HCT116 (cell line): ENCODE data around the gene ITGA1. TPM values are rescaled to one million over a fixed set of nuclear protein-coding genes. Genes with fewer than 3 reads are reported as not detected.

Experiments
- ATAC-seq: fragments of 200-7000 bp; cut with Tn5 transposase; 2 replicates; pipeline ENCODE4 v1.9.1; 2020; ENCODE audit warnings: mild to moderate bottlenecking, moderate library complexity
- BruUV-seq: library from RNA; stranded (reverse); fragments of 400-500 nt; replicated peaks from 2 replicates; lab custom pipeline; 2021; lab: Mats Ljungman, UMichigan
- CTCF ChIA-PET: fragments of 300-600 bp; sonication (Branson Sonifier 250); formaldehyde crosslinking; loops from one replicate; lab custom pipeline; 2021; ENCODE audit warnings: antibody characterized with exemption; lab: Charles Lee
- POLR2A ChIA-PET: fragments of 300-600, 350-600 bp; sonication (Branson Sonifier 250); formaldehyde crosslinking; loops from one replicate; lab custom pipeline; 2021; ENCODE audit warnings: antibody characterized with exemption; lab: Charles Lee
- RAD21 ChIA-PET, 2 experiments: fragments of 300-600 bp; sonication (Branson Sonifier 250); formaldehyde crosslinking; loops; one replicate each; lab custom pipeline; 2023; ENCODE audit warnings: low total read pairs in 2 of 2; ENCODE audit not compliant: uncharacterized antibody in 2 of 2, unreplicated experiment in 2 of 2, low non-redundant PET in 1 of 2; lab: Charles Lee
- DNase-seq: peaks from one replicate; pipeline ENCODE4 v3.0.0-alpha.2; 2010; ENCODE audit warnings: low read depth, low spot score
- H2AFZ ChIP-seq: fragments of 200-600 bp; shearing (Covaris generic), sonication (generic); 2 replicates; pipeline ENCODE4 v1.6.1; 2017; ENCODE audit warnings: low read depth, mixed run types, mixed read lengths, antibody characterized with exemption, low read length; ENCODE audit not compliant: poor library complexity, severe bottlenecking
- H3K27ac ChIP-seq: 2 replicates; pipeline ENCODE4 v1.5.1; 2012; ENCODE audit warnings: low read depth, low read length
- H3K27me3 ChIP-seq: fragments of 200-600 bp; sonication (generic); 2 replicates; pipeline ENCODE4 v1.6.1; 2016; ENCODE audit warnings: mixed run types, low read length, mixed read lengths; ENCODE audit not compliant: insufficient read depth
- H3K36me3 ChIP-seq, 2 experiments: fragments of 200-500 bp in 1 of 2; fragments of 200-600 bp in 1 of 2; sonication (Bioruptor generic) in 1 of 2; sonication (generic) in 1 of 2; 2 replicates each; pipeline versions ENCODE4 v1.5.1 to v1.6.1; 2014 to 2016; ENCODE audit warnings: low read length in 2 of 2, inconsistent platforms in 1 of 2, mixed read lengths in 1 of 2, mixed run types in 1 of 2; ENCODE audit not compliant: insufficient read depth in 2 of 2, control insufficient read depth in 1 of 2
- H3K4me1 ChIP-seq, 2 experiments: fragments of 200-600 bp in 1 of 2; sonication (generic) in 1 of 2; 2 replicates each; pipeline versions ENCODE4 v1.5.1 to v1.6.1; 2012 to 2017; ENCODE audit warnings: low read length in 2 of 2, inconsistent platforms in 1 of 2, mild to moderate bottlenecking in 1 of 2, mixed read lengths in 1 of 2, mixed run types in 1 of 2, moderate library complexity in 1 of 2; ENCODE audit not compliant: insufficient read depth in 2 of 2, control insufficient read depth in 1 of 2
- H3K4me2 ChIP-seq: fragments of 200-600 bp; sonication (generic); 2 replicates; pipeline ENCODE4 v1.6.1; 2017; ENCODE audit warnings: mixed run types, low read length, mixed read lengths
- H3K4me3 ChIP-seq, 2 experiments: fragments of 200-600 bp in 1 of 2; sonication (generic) in 1 of 2; replicated peaks in 1 of 2; 2 replicates each; pipeline ENCODE4 v1.5.1; 2011 to 2016; ENCODE audit warnings: low read length in 2 of 2, control low read depth in 1 of 2, low read depth in 1 of 2, mild to moderate bottlenecking in 1 of 2, mixed read lengths in 1 of 2, mixed run types in 1 of 2
- H3K79me2 ChIP-seq: fragments of 200-600 bp; sonication (generic); 2 replicates; pipeline ENCODE4 v1.6.1; 2017; ENCODE audit warnings: mild to moderate bottlenecking, mixed run types, low read length, moderate library complexity, mixed read lengths; ENCODE audit not compliant: insufficient read depth
- H3K9ac ChIP-seq: fragments of 200-600 bp; sonication (generic); 2 replicates; pipeline ENCODE4 v1.6.1; 2016; ENCODE audit warnings: low read length, mixed read lengths
- H3K9me2 ChIP-seq: fragments of 200-600 bp; sonication (generic), shearing (Covaris generic); 2 replicates; pipeline ENCODE4 v1.6.1; 2017; ENCODE audit warnings: mixed run types, mild to moderate bottlenecking, moderate library complexity; ENCODE audit not compliant: insufficient read depth
- H3K9me3 ChIP-seq, 2 experiments: fragments of 200-500 bp in 1 of 2; fragments of 200-600 bp in 1 of 2; sonication (Bioruptor generic) in 1 of 2; sonication (generic) in 1 of 2; 2 replicates each; pipeline ENCODE4 v1.6.1; 2014 to 2017; ENCODE audit warnings: low read length in 2 of 2, mixed read lengths in 2 of 2, inconsistent platforms in 1 of 2, low read depth in 1 of 2, mild to moderate bottlenecking in 1 of 2, mixed run types in 1 of 2, moderate library complexity in 1 of 2; ENCODE audit not compliant: control insufficient read depth in 1 of 2, insufficient read depth in 1 of 2
- H4K20me1 ChIP-seq: fragments of 200-600 bp; sonication (generic), shearing (Covaris generic); 2 replicates; pipeline ENCODE4 v1.6.1; 2017; ENCODE audit warnings: mixed run types, mild to moderate bottlenecking, moderate library complexity; ENCODE audit not compliant: insufficient read depth
- CBX3 ChIP-seq: IDR thresholded peaks from 2 replicates; pipeline ENCODE4 v1.6.1; 2012; ENCODE audit warnings: low read depth
- CEBPB ChIP-seq: IDR thresholded peaks from 2 replicates; pipeline ENCODE4 v1.6.1; 2012; ENCODE audit warnings: low read depth
- ELF1 ChIP-seq: IDR thresholded peaks from 2 replicates; pipeline ENCODE4 v1.6.1; 2012; ENCODE audit warnings: low read depth, borderline replicate concordance
- EZH2 ChIP-seq: fragments of 200-600 bp; sonication (generic); IDR thresholded peaks from 2 replicates; pipeline ENCODE4 v1.6.1; 2017; ENCODE audit warnings: antibody characterized with exemption, mixed run types
- EZH2phosphoT487 ChIP-seq: fragments of 200-600 bp; IDR thresholded peaks from 2 replicates; pipeline ENCODE4 v1.6.1; 2018; ENCODE audit warnings: antibody characterized with exemption, borderline replicate concordance
- FOSL1 ChIP-seq: IDR thresholded peaks from 2 replicates; pipeline ENCODE4 v1.6.1; 2012; ENCODE audit warnings: low read depth
- POLR2A ChIP-seq: IDR thresholded peaks from 2 replicates; pipeline ENCODE4 v1.7.0; 2011; ENCODE audit warnings: borderline replicate concordance; ENCODE audit not compliant: insufficient read depth, insufficient read length; ENCODE audit errors: extremely low read depth
- RAD21 ChIP-seq: IDR thresholded peaks from 2 replicates; pipeline ENCODE4 v1.6.1; 2012; ENCODE audit warnings: low read depth, mild to moderate bottlenecking
- TCF7L2 ChIP-seq: IDR thresholded peaks from 2 replicates; pipeline ENCODE4 v1.7.0; 2011; ENCODE audit warnings: borderline replicate concordance, inconsistent platforms; ENCODE audit not compliant: insufficient read depth, insufficient read length; ENCODE audit errors: extremely low read depth
- YY1 ChIP-seq: IDR thresholded peaks from 2 replicates; pipeline ENCODE4 v1.6.1; 2011; ENCODE audit warnings: low read length, low read depth, moderate library complexity, mild to moderate bottlenecking; ENCODE audit not compliant: insufficient replicate concordance; ENCODE audit errors: extremely low read depth
- ZBTB33 ChIP-seq: IDR thresholded peaks from 2 replicates; pipeline ENCODE4 v1.6.1; 2011; ENCODE audit warnings: mild to moderate bottlenecking, low read length, moderate library complexity; ENCODE audit not compliant: insufficient replicate concordance; ENCODE audit errors: extremely low read depth
- ZFX ChIP-seq: fragments of 450-650 bp; IDR thresholded peaks from 2 replicates; pipeline ENCODE4 v1.6.1; 2017
- intact Hi-C: fragments of 100-400 bp; cut with micrococcal nuclease; formaldehyde crosslinking; loops from 2 replicates; pipeline ENCODE4 v1.10.0; 2022
- total RNA-seq: library from RNA; stranded (reverse); gene quantifications from one replicate; pipeline ENCODE4 v1.2.1, GENCODE V29; 2021; ENCODE audit not compliant: unreplicated experiment
- TF ChIP-seq, protein P1 (sequence below), 3 experiments: fragments of 200-600 bp in 1 of 3; sonication (generic) in 1 of 3; IDR thresholded peaks in 2 of 3; conservative IDR thresholded peaks in 1 of 3; 2 replicates each; pipeline ENCODE4 v1.5.1; 2012 to 2017; ENCODE audit warnings: low read depth in 2 of 3, low read length in 2 of 3, antibody characterized with exemption in 1 of 3, borderline replicate concordance in 1 of 3, control low read depth in 1 of 3, mild to moderate bottlenecking in 1 of 3, mixed read lengths in 1 of 3, mixed run types in 1 of 3, moderate library complexity in 1 of 3; ENCODE audit not compliant: insufficient read depth in 1 of 3

Gene ITGA1
- total RNA-seq, 1 experiment from 2014 or later: 1.8 TPM

DNA sequence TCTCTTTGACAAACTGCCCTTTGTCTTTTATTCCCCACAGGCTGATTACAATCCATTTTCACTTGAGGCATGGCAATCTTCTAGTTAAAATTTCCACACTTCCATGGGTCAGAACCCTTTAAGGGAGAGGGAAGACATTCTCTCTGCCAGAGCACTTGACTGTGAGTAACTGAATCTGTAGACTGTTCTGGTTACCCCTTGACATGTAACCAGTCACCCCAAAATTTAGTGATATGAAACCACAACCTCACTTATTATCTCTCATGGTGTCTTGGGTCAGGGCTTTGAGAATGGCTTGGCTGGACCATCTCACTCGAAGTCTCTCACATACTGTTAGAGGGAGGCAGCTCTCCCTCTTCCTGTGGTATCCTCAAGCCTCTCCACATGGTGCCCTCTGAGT lies 215.4 kb downstream of the ITGA1 start:
- no peak overlapping the region for H3K4me3 ChIP-seq
- no peaks in the 10 kb centered on the region for H4K20me1 ChIP-seq
- no peak for DNase-seq
- no peak for ATAC-seq
- H3K9me3 ChIP-seq: no peaks in the 10 kb centered on the region
- no TSS peak for BruUV-seq
- H3K27me3 ChIP-seq: no peaks in the 10 kb centered on the region
- H2AFZ ChIP-seq: no peak overlapping the region
- peaks cover 33% of the 10 kb centered on the region for H3K79me2 ChIP-seq
- TF ChIP-seq CEBPB (no peak), ELF1 (no peak), RAD21 (no peak), CBX3 (no peak), YY1 (no peak), EZH2 (no peak), ZFX (no peak), EZH2phosphoT487 (no peak), POLR2A (no peak), ZBTB33 (no peak), TCF7L2 (no peak), FOSL1 (no peak)
- TF ChIP-seq, protein P1, sequence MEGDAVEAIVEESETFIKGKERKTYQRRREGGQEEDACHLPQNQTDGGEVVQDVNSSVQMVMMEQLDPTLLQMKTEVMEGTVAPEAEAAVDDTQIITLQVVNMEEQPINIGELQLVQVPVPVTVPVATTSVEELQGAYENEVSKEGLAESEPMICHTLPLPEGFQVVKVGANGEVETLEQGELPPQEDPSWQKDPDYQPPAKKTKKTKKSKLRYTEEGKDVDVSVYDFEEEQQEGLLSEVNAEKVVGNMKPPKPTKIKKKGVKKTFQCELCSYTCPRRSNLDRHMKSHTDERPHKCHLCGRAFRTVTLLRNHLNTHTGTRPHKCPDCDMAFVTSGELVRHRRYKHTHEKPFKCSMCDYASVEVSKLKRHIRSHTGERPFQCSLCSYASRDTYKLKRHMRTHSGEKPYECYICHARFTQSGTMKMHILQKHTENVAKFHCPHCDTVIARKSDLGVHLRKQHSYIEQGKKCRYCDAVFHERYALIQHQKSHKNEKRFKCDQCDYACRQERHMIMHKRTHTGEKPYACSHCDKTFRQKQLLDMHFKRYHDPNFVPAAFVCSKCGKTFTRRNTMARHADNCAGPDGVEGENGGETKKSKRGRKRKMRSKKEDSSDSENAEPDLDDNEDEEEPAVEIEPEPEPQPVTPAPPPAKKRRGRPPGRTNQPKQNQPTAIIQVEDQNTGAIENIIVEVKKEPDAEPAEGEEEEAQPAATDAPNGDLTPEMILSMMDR (IDR thresholded peaks at IDR 0.05 in 2 of 3, conservative IDR thresholded peaks at IDR 0.05 in 1 of 3; ENCODE audit: borderline replicate concordance in 1 of 3, insufficient read depth in 1 of 3, low read depth in 2 of 3, low read length in 2 of 3): no peak
- POLR2A ChIA-PET: no interaction called here
- intact Hi-C loops: no loop called here
- CTCF ChIA-PET: no interaction called here
- no peaks in the 10 kb centered on the region for H3K9me2 ChIP-seq
- H3K9ac ChIP-seq: no peak overlapping the region
- RAD21 ChIA-PET: no interaction called here
- peaks cover 0 to 4% of the 10 kb centered on the region in 2 experiments; a peak in 1 of 4 replicates for H3K36me3 ChIP-seq
- no peak overlapping the region for H3K4me2 ChIP-seq
- H3K4me1 ChIP-seq: peaks cover 16% of the 10 kb centered on the region in 2 experiments
- H3K27ac ChIP-seq: no peak overlapping the region
